Mammary epithelial cell (primary cell): ENCODE results near the gene PLCE1.

Source experiments
- CTCF ChIP-seq, 2 donors: IDR thresholded peaks in 1 of 2; conservative IDR thresholded peaks in 1 of 2; 2 replicates each; pipeline ENCODE4 v1.5.1; 2011 to 2012; ENCODE audit warnings: inconsistent platforms in 2 of 2, low read length in 2 of 2, mild to moderate bottlenecking in 2 of 2, control low read depth in 1 of 2, low read depth in 1 of 2; ENCODE audit not compliant: insufficient read depth in 1 of 2; ENCODE audit errors: extremely low read depth in 1 of 2
- EZH2 ChIP-seq: IDR thresholded peaks from 2 replicates; pipeline ENCODE4 v1.6.1; 2012; ENCODE audit warnings: low read length, inconsistent platforms, borderline replicate concordance

GRCh38 chr10:93977442-93977841 is 16.3 kb upstream of the PLCE1 start:
- TF ChIP-seq CTCF (conservative IDR thresholded peaks at IDR 0.05 in 1 of 2, IDR thresholded peaks at IDR 0.05 in 1 of 2; ENCODE audit: extremely low read depth in 1 of 2, insufficient read depth in 1 of 2, low read depth in 1 of 2, low read length in 2 of 2), result no peak
- no peak for TF ChIP-seq EZH2
